LHCN-M2 (cell line): ENCODE measurements around the gene NEURL3. TPM values are rescaled to one million over a fixed set of nuclear protein-coding genes. Genes with fewer than 3 reads are reported as not detected.

Experiments
- DNase-seq: peaks from one replicate; pipeline ENCODE4 v3.0.0-alpha.2; 2012; ENCODE audit warnings: low read depth
- total RNA-seq: library from RNA; depleted of rRNA; stranded (reverse); fragments of >200 nt; gene quantifications from 2 replicates; pipeline ENCODE4 v1.2.3, GENCODE V29; 2014

The NEURL3 gene
- total RNA-seq, 1 experiment from 2014 or later: not detected

DNA sequence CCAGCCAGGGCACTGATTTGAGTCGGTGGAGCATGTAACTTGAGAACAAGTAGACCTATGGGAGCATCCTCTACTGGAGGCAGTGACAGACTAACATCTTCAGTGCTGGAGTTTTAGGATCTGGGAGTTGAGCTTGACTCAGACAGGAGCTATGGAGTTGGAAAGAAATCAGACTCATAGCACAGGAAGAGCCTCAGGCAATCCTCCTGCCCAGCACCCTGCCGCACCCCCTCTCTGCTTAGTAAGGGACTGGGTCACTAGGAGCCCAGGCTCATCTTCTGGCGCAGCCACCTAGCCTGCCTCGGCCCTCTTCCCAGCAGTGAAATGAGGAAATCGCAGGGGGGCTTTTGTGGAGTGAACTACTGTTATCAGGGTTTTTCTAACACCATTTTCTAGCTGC lies 35.0 kb upstream of the NEURL3 start:
- DNase-seq: no peak

DNA sequence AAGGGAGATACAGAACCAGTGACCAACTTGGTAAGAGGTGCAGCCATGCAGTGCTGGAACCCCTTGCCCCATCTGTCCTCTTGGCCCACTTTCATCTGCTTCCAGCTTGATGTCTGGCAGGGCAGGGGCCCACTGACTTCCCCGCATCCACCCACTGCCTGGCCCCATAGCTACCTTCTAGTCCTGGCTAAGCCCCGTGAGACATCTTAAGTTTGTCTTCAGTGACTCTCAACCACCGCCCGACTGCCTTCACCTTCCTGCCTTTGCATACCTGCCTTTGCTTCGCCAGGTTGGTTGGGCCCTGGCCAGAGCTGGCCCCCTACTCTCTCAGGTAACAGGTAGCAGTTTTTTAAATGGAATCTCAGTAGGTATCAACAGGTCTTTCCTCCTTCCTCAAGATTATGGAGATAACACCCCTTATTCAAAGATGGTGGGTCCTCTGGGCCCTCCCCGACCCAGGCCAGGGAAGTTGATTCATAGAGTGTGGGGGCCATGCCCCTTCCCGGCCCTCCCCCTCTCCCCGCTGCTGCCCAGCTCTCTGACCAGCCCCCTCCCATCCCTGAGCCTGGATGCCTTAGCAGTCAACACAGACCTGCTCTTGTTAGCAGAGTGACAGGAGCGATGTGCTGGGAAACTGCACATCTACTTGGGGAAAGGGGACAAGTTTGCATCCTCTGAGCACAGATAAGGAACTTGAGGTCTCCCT lies 34.2 kb upstream of the NEURL3 start:
- DNase-seq: no peak

DNA sequence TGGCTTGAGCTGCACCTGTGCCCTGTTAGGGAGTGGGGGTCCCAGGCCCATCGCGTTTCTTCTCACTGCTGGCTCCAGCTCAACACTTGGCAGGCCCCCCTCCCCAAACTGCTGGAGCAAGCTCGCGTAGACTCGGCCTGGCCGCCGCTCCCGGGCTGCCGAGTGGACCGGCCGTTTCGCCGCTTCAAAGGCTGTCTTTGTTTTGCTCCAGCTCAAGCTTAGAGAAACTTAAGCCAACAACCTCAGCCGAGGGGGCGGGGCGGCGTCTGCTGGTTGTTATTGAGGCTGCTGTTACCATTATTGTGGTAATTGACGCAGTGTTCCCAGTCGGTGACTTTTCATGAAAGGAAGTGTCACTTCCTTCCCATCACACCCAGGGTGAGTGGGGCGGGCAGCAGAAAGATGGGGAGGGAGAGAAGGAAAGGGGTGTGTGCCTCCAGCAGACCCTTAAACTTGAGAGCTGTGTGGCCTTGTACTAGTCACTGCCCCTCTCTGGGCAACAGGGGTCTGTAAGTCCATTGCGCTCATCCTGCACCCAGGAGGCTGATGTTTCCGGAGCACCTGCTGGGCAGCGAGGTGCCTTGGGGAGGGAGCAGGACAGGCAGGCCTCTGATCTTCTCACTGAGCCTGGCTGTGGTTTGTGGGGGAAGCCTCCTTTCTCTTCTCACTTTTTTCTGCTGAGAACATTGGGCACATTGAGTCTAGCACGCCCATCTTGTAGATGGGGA lies 33.5 kb upstream of the NEURL3 start:
- DNase-seq: no peak

DNA sequence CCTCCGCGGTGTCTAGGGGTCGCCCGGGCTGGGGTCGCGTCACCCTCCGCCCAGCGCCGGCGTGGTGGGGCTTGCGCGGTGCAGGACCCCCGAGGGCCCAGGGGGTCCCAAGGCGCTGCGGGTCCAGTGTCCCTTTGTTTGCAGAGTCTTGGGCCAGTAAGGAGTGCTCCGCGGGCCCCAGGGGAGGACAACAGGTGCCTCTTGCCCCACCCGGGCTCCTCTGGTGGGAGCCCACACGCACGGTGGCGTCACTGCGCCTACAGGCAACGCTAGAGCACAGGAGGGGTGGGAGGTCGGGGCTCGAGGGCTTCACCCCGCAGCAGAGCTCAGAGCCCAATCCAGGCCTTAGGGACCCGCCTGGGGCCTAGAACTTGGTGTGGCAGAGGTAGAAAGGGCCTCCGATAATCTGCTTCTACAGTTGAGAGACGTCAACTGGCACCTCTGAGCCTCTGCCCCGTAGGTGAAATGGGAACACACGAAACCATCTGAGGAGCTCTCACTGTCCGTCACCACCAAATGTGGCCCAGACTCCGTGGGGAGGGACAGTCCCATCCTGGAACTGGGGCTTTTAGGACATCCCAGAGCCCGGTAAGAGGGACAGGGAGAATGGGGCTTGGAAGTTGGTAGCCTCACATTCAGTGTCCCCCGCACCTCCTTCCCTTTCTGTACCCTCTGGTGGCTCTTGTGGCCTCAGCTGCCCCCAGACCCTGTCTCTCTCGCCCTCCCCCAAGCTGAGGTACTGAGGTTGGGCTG lies 32.8 kb upstream of the NEURL3 start:
- DNase-seq: no peak

DNA sequence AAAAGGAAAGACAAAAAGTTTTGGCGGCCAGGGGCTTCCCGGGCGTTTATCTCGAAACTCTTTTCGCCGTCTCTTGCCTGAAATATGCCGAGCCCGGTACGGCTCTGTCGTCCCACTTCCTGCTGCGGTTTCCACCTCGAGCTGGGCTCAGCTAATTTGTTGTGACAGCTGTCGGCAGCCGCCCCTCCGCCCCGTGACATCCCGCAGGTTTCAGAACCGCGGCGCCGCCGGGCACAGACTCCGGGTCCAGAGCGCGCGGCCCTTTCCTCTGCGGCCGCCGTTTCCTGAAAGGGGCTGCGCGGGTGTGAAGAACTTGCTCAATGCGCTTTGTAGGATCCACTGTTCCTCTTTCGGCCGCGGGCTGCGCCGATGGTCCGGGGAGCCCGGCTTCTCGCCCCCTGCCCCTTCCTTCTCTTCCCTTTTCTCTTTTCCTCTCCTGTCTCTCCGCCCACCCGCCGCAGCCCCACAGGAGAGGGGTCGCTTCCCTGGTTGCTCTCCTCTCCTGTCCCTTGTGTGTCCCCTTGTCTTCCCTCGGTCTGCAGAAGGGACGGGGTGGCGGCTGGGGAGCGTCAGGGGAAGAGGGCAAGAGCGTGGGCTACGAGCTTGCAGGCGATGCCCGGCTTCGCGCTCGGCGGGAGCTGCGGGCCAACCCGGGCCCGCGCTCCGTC lies 32.0 kb upstream of the NEURL3 start:
- peak; percentile 70 for DNase-seq

GRCh38 chr2:96536445-96537065 lies 31.4 kb upstream of the NEURL3 start, which contains the start of gene ARID5A:
Gene ARID5A, plus strand, starts transcription at chr2:96536752. Its CDS starts 75 bp downstream, at chr2:96536827.
- DNase-seq: peak; percentile 83

- no peak for DNase-seq
Observed at GRCh38 chr2:96535331-96535730, 30.2 kb upstream of the NEURL3 start.

- no peak for DNase-seq
Observed at GRCh38 chr2:96534701-96535181, 29.6 kb upstream of the NEURL3 start.

GRCh38 chr2:96534141-96534540 lies 29.0 kb upstream of the NEURL3 start:
- DNase-seq: no peak

DNA sequence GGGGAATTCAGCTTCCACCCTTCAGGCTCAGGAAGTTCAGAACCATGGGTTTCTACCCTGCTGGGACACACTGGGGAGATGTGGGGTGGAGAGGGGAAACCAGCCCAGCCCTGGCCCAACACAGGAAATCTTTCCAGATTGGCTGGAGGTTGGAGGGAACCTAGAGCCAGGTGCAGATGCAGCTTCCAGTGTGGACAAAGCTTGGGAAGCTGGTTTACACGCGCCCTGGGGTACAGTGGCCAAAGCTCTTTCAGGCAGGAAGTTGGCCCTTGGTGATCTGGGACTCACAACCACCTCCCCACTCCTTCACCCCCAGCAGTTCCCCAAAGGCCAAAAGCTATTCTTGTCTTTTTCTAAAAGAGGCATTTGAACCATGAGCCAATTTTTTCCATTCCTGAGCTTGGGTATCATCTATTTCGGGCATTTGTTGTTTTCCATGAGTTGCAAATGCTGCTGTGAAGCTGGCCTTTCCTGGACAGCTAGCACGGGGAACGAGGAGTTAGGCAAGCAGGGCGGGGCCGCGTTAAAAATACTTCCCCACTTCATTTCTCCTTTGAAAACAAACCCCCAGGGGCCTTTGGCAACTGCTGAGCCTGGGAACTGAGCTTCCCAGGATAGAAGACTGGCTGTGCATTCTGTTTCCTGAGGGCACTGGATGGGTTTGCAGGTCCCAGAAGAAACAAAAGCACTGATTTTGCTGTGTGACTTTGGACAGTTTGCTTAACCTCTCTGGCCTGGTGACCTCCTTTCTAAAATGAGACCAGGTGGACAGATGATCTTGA lies 28.3 kb upstream of the NEURL3 start:
- peak; percentile 72 for DNase-seq

- DNase-seq: no peak
Observed at GRCh38 chr2:96532641-96533291, 27.6 kb upstream of the NEURL3 start.

DNA sequence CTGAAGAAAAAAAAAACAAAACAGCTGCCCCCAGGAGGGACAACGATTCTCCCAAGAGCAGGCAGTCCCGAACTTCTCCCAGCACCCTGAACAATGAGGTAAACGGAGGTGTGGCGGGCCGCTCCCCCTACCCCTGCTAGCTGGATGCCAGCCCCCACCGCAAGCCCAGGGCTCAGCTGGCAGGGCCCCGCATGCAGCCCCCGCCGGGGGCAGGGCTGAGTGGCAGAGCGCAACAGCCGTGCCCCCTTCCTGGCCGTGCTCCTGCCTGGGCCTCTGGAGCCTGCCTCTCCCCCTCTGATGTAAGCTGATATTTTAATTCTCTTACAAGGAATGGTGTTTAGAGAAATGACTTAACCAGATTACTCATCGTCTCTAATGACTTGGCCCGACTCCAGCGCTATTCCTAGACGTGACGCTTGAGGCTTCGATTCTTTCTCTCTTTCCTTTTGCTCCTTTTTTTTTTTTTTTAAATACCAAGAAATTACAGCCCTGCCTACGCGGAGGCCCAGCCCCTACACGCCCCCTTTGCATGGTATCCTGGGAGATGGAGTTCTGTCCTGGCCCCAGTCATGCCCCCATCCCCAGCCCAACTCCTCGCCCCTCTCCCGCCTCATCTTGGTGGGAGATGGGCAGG lies 26.8 kb upstream of the NEURL3 start:
- peak; percentile 99 for DNase-seq

DNA sequence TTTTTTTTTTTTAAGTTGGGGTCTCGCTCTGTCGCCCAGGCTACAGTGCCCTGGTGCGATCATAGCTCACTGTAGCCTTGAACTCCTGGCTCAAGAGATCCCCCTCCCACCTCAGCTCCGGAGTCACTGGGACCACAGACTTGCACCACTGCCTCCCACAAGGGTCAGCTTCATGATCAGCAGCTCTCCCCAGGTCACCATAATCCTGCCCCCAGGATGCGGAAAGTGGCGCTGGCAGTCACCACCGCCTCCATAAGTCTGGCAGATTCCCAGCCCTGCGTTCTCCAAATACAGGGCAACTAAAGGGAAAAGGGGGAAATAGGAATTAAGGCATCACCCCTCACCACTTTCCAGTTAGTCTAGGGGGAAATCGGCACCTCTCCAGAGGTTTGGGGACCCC lies 26.2 kb upstream of the NEURL3 start:
- DNase-seq: no peak

DNA sequence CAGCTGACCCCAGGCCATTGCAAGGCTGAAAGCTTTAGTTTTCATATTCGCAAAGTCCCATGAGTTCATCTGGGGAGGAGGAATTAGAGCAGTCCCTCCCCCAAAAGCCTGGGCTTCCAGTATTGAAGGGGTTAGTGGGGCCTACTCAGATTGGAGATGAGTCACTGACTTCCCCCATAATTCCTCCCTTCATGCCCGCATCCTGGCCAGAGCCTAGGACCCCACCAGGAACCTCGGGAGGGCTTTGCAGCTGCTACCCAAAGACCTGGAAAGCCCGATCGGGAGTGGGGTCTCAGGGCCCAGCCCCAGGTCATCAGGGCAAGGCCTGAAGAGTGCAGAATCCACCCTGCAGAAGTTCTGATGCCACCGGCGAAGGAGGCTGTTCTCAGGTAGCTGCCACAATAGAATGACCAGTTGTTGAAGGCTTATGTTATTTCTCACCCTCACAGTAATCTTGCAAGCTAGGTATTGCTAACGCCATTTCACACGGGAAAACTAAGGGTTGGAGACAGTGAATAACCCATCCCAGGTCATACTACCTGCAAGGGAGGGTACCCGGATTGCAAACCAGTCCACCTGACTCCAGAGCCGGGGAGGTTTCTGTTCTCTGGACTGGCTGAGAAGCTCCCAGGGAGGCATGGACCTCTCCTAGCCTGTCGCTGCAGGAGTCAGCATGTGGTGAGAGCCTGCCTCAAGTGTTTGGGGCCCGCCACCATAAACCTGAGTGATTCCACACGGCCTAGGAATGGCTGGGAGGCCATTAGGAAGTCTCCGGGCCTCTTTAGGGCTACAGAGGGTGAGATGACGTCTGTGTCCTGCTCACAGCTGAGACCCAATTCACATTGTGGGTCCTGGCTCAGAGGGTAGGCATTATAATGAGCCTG lies 25.6 kb upstream of the NEURL3 start:
- DNase-seq: no peak

DNA sequence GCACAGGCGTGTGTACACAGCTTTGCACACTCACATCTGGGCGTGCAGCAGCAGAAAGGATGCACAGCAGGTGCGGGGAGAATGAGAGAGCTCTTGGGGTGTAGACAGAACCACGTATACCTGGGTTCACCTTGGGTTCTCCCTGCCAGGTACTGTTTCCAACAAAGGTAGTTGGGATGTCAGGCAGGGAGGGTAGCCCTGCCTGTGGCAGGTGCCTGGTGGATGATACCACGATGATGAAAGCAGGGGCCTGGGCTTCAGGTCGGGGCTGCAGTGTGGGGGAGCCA lies 24.9 kb upstream of the NEURL3 start:
- no peak for DNase-seq

- DNase-seq: no peak
Observed at GRCh38 chr2:96529376-96530143, 24.4 kb upstream of the NEURL3 start.

GRCh38 chr2:96528700-96529375 lies 23.7 kb upstream of the NEURL3 start:
- DNase-seq: no peak
